Activated CD8-positive, alpha-beta memory T cell treated with anti-CD3 and anti-CD28 coated beads for 48 hours (primary cell): ENCODE data around the gene DNAJC4.

ENCODE experiments used
- DNase-seq, 3 experiments: peaks; one replicate each; pipeline ENCODE4 v3.0.0-alpha.2; 2020; ENCODE audit warnings: low read depth in 2 of 3, low spot score in 2 of 3

Gene DNAJC4

GRCh38 chr11:64258356-64258755, 28.0 kb downstream of the DNAJC4 start:
- DNase-seq, result no peak

DNA sequence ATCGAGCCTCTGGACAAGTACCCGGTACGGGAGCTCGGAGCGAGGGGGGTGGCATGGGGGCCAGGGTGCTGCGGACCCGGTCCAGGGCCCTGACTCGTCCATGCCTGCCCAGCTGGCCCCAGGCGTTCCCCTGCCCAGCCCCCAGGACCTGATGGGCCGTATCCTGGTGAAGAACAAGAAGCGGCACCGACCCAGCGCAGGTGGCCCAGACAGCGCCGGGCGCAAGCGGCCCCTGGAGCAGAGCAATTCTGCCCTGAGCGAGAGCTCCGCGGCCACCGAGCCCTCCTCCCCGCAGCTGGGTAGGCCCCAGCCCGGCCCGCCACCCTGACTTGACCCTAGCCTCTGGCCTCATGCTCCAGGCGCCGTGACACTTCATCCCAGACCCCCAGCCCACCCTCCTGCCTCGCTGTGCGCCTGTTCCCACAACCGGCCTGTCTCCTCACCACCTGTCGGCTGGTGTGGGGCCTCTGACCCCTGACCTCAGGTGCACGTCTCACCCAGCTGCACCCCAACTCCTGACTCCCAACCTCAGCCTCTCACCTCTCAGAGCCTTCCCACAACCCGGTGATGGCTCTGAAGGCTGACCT, 28.7 kb downstream of the DNAJC4 start:
- no peak for DNase-seq

DNA sequence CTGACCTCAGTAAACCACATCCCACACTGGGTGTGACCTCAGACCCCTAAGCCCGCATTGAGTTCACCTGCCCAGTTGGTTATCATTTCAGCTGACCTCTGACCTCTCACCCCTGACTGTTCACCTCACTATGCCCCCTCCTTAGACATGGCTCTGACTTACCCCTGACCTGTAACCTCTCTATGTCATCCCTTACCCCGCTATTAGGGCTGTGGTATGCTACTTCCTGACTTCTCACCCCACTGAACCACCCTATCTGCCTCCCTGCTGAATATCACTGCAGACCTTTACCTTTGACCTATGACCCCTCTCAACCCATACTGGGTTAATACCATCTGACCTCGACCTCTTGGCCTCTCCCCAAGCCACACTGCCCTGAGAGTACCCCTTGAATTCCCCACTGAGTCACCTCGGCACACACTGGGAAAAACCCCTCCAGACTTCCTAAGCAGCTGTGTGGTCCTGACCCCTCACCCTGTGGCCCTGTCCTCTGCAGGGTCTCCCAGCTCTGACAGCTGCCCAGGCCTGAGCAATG, 29.3 kb downstream of the DNAJC4 start:
- no peak for DNase-seq

- DNase-seq, result no peak
Observed at GRCh38 chr11:64260147-64260708, 29.9 kb downstream of the DNAJC4 start.

DNA sequence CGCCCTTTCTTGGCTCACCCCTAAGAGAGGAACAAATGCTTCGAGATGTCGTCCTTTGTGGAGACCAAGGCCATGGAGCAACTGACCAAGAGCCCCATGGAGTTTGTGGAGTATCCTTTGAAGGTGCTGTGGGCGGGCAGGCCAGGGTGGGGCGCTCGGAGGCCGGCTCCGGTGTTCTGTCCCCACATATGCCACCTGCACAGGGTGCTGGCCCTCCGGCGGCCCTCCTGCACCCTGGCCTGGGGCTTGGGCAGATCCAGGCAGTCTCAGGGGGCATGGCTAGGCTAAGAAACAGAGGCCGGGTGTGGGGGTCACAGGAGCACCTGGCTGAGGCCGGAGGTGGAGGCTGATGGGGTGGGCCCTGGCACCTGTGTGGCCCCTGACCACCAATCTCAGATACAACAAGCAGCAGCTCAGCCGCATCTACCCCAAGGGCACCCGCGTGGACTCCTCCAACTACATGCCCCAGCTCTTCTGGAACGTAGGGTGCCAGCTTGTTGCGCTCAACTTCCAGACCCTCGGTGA, 31.3 kb downstream of the DNAJC4 start:
- DNase-seq, result no peak

- no peak for DNase-seq
Observed at GRCh38 chr11:64262271-64263002, 32.1 kb downstream of the DNAJC4 start.

DNA sequence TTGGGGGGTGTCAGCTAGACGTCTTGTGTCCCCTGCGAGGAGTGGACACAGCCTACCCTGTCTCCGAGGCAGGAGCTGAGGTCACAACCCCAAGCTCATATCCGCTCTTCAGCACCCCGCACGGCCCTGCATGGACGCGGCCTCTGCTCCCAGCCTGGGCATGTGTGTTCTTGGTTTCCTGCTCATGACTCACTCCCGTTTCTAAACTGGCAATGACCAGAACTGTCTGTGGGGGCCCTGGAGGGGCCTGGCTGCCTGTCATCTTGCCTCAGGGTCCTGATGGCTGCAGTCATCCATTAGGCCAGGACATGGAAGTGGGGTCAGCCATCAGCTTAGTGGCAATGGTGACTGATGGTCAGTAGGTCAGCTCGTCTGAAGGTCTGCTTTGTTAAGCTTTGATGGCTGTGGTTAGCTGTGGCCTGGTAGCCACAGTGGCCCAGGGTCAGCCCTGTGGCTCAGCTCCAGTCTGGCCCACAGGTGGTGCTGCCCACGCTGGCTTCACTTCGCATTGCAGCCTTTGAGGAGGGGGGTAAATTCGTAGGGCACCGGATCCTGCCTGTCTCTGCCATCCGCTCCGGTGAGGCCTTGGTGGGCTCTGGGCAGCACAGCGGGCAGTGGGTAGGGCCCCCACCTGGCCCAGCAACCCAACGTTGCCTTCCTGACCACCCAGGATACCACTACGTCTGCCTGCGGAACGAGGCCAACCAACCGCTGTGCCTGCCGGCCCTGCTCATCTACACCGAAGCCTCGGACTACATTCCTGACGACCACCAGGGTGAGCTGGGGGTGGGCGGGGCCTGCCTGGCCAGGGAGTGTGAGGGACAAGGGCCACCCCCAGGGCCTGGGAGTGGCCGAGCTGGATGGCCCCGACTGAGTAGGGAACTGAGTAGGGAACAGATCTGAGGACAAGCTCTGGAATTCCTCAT, 32.9 kb downstream of the DNAJC4 start:
- no peak for DNase-seq

- DNase-seq, result no peak
Observed at GRCh38 chr11:64263947-64264317, 33.6 kb downstream of the DNAJC4 start.

- no peak for DNase-seq
Observed at GRCh38 chr11:64264371-64264852, 34.1 kb downstream of the DNAJC4 start.

GRCh38 chr11:64265176-64266160, 35.1 kb downstream of the DNAJC4 start:
- no peak for DNase-seq

GRCh38 chr11:64266339-64266738, 36.0 kb downstream of the DNAJC4 start:
- DNase-seq, result no peak

DNA sequence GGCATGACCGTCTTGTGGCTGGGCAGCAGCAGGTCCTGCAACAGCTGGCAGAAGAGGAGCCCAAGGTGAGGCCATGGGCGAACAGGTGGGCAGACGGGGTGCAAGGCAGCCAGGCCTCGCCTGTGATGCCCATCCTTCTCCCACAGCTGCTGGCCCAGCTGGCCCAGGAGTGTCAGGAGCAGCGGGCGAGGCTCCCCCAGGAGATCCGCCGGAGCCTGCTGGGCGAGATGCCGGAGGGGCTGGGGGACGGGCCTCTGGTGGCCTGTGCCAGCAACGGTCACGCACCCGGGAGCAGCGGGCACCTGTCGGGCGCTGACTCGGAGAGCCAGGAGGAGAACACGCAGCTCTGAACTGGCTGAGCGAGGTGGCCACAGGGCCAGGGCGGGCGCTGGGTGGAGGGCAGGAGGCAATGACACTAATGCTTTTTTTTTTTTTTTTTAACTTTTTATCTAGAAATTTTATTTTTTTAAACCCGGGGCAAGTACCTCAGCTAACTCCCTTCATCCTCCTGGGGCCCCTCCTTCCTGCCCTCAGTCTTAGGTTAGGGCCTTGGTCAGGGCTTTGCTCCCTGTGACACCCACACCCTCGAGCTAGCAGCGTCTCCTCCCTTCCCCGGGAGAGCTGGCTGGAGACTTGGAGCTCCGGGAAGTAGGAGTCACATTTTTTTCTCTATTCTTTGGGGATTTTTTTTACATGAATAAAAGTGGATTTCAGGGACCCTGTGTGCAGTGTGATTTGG, 37.0 kb downstream of the DNAJC4 start:
- DNase-seq, result no peak

DNA sequence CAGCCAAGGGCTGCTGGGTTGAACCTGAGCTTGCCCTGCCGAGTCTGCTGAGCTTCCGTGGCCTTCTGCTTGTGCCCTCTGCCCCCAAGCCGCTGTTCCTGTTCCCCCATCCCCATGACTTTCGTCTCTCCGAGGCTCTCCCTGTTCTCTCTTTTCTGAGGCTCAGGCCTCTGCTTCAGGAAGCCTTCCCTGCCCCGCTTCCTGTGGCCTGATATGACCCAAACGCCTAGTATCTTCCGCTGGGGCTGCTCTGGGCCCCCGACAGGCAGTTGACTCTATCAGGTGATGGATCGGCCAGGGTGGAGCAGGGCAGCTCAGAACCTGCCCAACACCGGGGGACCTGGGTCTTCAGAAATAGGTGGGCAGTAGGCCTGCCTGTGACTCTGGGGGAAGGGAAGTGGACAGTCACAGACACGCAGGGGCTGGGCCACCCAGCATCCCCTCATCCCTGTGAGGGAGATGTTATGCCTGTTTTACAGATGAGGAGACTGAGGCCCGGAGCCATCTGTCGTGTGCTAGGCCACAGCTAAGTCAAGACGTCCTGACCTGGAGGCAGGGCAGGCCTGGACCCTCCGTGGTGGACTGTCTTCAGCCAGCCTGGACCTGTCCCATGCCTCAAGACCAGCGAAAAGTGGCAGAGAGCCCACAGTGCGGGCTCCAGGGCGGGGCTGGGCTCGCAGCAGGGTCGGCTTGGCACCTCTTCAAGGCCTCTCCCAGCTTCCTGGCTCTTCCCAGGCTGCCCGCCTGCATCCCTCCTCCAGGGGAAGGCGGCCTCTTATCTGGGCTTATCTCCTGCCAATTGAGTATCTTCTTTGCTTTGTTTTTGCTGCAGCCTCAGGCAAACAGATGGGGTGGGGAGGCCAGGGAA, 37.9 kb downstream of the DNAJC4 start:
- no peak for DNase-seq

- DNase-seq, result peak in 2 of 3 experiments; percentile 19 to 38
Observed at GRCh38 chr11:64268893-64269539, 38.7 kb downstream of the DNAJC4 start.

GRCh38 chr11:64269540-64270220, 39.3 kb downstream of the DNAJC4 start:
- DNase-seq, result peak; percentile 89 to 98 (median 96)

DNA sequence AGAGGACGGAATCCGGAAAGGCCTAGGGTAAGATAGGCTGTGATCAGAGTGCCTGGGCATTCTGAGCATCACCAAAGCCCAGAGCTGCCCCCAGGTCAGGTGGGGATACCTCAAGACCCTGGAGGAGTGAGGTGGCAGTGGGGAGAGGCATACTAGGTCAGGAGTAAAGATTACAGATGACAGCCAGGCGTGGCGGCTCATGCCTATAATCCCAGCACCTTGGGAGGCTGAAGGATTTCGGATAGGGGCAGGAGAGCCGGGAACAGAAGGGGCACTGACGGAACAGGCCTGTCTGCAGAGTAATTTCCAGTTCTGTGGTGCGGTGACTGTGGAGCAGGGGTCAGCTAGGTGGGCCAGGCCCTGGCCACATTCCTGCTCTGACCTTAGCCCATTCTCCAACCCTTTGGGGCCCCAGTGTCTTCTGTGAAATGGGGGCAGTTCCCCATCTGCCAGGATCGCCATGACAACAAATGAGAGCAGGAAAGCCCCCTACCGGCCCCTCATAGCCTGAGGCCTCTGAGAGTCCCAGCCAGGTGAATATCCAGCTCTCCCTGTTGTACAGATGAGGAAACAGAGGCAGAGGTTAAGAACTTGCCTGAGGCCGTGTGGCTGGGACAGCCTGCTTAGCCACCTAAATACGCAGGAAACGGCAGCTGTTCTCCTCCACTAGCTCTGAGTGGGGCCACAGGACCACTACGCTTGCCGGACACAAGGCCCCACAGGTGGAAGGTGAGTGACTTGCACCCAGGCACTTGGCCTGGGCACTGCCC, 44.9 kb downstream of the DNAJC4 start:
- DNase-seq, result no peak
